GM18505 (cell line): ENCODE measurements around the gene NR2F1.

Experiments used
- ATAC-seq: cut with Tn5 transposase; IDR thresholded peaks from one replicate; pipeline ENCODE4 v1.9.1; 2021; ENCODE audit not compliant: unreplicated experiment
- POLR2A ChIP-seq: IDR thresholded peaks from 4 replicates; pipeline ENCODE4 v1.6.1; 2011; ENCODE audit warnings: borderline replicate concordance; ENCODE audit not compliant: insufficient read depth, insufficient read length; ENCODE audit errors: extremely low read depth

The NR2F1 gene

GRCh38 chr5:93600409-93601070, 17.5 kb downstream of the NR2F1 start:
- no peak for ATAC-seq
- TF ChIP-seq POLR2A, result no peak

DNA sequence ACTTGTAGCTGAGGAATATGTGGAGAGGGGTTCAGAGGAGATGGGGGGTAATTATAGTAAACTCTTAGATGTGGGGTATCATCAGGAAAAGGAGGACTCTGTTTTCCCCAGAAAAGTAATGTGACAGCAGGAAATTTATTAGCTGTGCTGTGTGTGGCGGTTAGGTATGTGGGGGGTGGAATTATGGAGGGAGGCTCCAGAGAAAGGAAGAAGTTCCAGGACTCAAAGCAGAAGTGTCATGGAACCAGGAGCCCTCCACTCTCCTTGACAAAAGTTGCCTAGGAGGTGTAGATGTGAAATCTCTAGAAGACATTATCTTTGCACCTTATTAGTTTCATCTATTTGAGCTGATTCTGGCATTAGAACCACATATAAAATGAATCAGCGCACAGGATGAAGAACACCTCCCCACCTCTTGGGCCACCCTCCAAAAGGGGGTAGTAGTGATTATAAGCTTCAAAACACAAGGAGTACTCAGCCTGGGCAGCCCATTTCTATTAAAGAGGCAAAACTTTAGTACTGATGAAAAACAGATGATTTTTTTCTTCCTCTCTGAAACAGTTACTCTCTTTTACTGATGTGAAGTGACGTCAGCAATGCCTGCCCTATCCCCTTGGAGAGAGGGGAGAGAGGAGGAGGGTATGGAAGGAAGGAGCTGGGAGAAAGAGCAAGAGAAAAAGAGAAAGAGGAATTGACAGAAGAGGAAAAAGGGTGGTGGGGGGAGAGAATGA, 18.2 kb downstream of the NR2F1 start:
- TF ChIP-seq POLR2A, result no peak
- ATAC-seq, result no peak

GRCh38 chr5:93601802-93602155, 18.8 kb downstream of the NR2F1 start:
- TF ChIP-seq POLR2A, result no peak
- ATAC-seq, result no peak

- ATAC-seq, result no peak
- TF ChIP-seq POLR2A, result no peak
These were observed 19.4 kb downstream of the NR2F1 start for GRCh38 chr5:93602241-93603077.

- no peak for TF ChIP-seq POLR2A
- no peak for ATAC-seq
These were observed 20.2 kb downstream of the NR2F1 start for GRCh38 chr5:93603078-93603792.

GRCh38 chr5:93603793-93604643, 21.0 kb downstream of the NR2F1 start:
- no peak for ATAC-seq
- no peak for TF ChIP-seq POLR2A

GRCh38 chr5:93604644-93605515, 21.9 kb downstream of the NR2F1 start:
- ATAC-seq, result no peak
- no peak for TF ChIP-seq POLR2A

- no peak for TF ChIP-seq POLR2A
- ATAC-seq, result no peak
These were observed 23.3 kb downstream of the NR2F1 start for GRCh38 chr5:93606382-93606752.

DNA sequence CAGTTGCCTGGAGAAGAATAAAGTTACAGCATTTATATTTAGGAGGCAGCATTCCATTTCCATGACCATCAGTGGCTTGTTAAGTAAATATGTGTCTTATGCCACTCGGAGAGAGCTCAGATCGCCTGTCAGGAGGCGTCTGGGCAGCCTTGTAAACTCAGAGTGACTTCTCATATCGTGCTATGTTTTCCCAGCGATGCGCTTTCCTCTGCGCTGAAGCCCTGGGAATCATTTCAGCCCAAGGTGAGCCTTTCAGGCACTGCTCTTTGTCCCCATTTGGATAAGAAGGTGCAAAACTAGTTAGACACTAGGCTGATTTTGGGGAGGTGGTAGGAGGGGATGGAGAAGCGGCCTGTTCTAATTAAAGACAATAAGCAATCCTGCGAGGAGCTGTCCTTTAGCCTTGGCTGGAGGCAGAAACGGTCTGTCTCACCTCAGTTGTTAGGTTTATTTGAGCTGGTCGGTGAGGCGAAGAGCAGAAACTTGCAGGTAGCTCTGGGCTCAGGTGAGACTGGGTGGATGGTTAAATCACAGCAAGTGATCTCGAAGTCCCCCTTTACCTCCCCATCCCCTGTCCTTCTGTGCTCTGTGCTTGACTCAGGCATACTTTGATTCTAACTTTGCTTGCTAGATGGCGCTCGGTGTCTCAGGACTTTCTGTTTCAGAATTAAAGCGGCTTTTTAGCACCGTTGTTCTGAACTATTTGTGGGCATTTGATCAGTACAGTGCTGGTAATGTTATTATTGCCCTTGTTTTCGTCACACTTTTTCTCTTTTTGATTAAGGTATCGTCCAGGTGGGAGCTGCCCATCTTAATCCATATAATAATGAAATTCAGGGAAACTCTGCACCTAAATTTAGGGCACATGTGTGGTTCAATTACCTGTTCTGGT, 24.6 kb downstream of the NR2F1 start:
- peak; percentile 84 for ATAC-seq
- TF ChIP-seq POLR2A, result no peak

DNA sequence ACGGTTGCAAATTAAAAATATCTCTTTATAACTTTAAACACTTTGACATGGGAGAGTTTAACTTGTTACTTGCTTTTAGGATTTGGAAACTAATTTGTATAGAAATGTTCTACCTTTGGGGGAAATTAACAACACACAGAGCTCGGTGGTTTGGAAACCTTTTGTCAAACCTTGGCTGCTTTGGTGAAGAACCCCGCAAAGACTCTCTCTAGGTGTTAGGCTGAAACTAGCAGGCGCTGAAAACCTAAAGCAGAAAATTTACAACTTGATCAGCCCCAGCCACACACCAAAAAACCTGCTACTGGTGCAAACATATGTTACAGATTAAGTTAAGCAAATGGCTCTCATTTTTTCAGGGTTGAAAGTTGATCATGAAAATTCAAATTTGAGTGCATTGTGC, 25.8 kb downstream of the NR2F1 start:
- no peak for ATAC-seq

DNA sequence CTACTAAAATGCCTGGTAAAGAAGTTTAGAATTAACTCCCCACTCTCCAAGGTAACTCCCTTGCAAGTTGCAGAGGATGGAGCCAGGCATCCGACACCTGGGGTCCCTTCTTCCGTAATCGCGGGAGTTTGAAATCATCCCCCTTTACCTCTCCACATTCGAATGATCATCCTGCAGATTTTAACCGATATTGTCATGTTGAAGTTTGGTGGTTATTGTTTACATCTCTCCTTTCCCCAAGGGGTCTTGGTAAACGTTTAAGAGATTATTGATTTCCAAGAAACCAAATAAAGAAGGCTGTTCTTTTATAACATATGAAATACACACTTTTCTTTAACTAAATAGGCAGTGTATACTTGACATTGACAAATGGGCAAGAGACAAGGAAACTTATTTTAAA, 26.7 kb downstream of the NR2F1 start:
- TF ChIP-seq POLR2A, result no peak
- no peak for ATAC-seq

More for the DNA sequence above, 25.8 kb downstream of the NR2F1 start:
- no peak for TF ChIP-seq POLR2A
